ENCODE data around the gene PSME3IP1. TPM values are rescaled to one million over a fixed set of nuclear protein-coding genes. Genes with fewer than 3 reads are reported as not detected.

Gene PSME3IP1
- total RNA-seq, 1 experiment from 2014 or later: 143 TPM

- Mint-ChIP-seq H3K4me1 (ENCODE audit: low read depth, unreplicated experiment) (peaks cover 9% of the 10 kb centered on the region), H3K27me3 (ENCODE audit: insufficient read depth, unreplicated experiment) (no peaks in the 10 kb centered on the region), H3K9me3 (ENCODE audit: unreplicated experiment) (no peaks in the 10 kb centered on the region), H3K27ac (ENCODE audit: unreplicated experiment) (no peak overlapping the region), H3K4me3 (ENCODE audit: unreplicated experiment) (no peak overlapping the region), H3K36me3 (ENCODE audit: insufficient read depth, unreplicated experiment) (peaks cover 21% of the 10 kb centered on the region)
- Histone ChIP-seq H3K4me1 (no peaks in the 10 kb centered on the region), H3K4me3 (ENCODE audit: low read depth, low read length) (no peak overlapping the region), H3K36me3 (ENCODE audit: control insufficient read depth, insufficient read depth, low read length) (no peaks in the 10 kb centered on the region), H3K27me3 (replicated peaks; ENCODE audit: control insufficient read depth, insufficient read depth, low read length) (no peaks in the 10 kb centered on the region), H3K9me3 (no peaks in the 10 kb centered on the region)
- no TSS peak for BruUV-seq (replicated peaks)
- TF ChIP-seq CTCF (IDR thresholded peaks at IDR 0.05; ENCODE audit: insufficient read depth in 1 of 2, low read depth in 1 of 2, low read length in 1 of 2, severe bottlenecking in 1 of 2, unreplicated experiment in 1 of 2): no peak
- intact Hi-C loops (cut with micrococcal nuclease; ENCODE audit: unreplicated experiment): no loop called here
- ChIA-PET CTCF (interaction anchor here (1.3 kb wide), 1 partner anchor 10 kb away, joined by 9 read pairs; the partner anchor contains the start of gene CPNE2), POLR2A (no interaction called here)
- no peak for DNase-seq
Measured at GRCh38 chr16:57102888-57103851, 82.7 kb downstream of the PSME3IP1 start.

Other genes with a start within 250 kb of the PSME3IP1 start
- gene CETP, start 224.1 kb downstream of the PSME3IP1 start, total RNA-seq (2022): not detected in 2 replicates
- 1.6 and 1.9 TPM in 2 replicates for gene NLRC5, start 196.5 kb downstream of the PSME3IP1 start, total RNA-seq (2022)
- 37.7 and 46.3 TPM in 2 replicates for gene CPNE2, start 93.5 kb downstream of the PSME3IP1 start, total RNA-seq (2022)
- 56.7 and 57.7 TPM in 2 replicates for gene RSPRY1, start 290 bp upstream of the PSME3IP1 start, total RNA-seq (2022)
- gene ARL2BP, start 59.2 kb upstream of the PSME3IP1 start, total RNA-seq (2022): 38.5 and 47.6 TPM in 2 replicates
- 53.0 and 54.0 TPM in 2 replicates for gene PLLP, start 98.6 kb upstream of the PSME3IP1 start, total RNA-seq (2022)
- gene CCL22, start 172.7 kb upstream of the PSME3IP1 start, total RNA-seq (2022): 0.44 and 0.68 TPM in 2 replicates
- 0.16 TPM in 1 of 2 replicates, not detected in the other for gene CX3CL1, start 186.5 kb upstream of the PSME3IP1 start, total RNA-seq (2022)
- gene CCL17, start 218.7 kb upstream of the PSME3IP1 start, total RNA-seq (2022): not detected in 2 replicates